GM20431 (cell line): Measurements from ENCODE around the gene SSBP2.

Experiments
- in situ Hi-C: fragments of 300-500 bp; cut with MseI, MboI; formaldehyde crosslinking; loops from one replicate; pipeline ENCODE4 v1.15.0; 2020; ENCODE audit warnings: low sequenced_read_pairs; ENCODE audit not compliant: unreplicated experiment

The SSBP2 gene

DNA sequence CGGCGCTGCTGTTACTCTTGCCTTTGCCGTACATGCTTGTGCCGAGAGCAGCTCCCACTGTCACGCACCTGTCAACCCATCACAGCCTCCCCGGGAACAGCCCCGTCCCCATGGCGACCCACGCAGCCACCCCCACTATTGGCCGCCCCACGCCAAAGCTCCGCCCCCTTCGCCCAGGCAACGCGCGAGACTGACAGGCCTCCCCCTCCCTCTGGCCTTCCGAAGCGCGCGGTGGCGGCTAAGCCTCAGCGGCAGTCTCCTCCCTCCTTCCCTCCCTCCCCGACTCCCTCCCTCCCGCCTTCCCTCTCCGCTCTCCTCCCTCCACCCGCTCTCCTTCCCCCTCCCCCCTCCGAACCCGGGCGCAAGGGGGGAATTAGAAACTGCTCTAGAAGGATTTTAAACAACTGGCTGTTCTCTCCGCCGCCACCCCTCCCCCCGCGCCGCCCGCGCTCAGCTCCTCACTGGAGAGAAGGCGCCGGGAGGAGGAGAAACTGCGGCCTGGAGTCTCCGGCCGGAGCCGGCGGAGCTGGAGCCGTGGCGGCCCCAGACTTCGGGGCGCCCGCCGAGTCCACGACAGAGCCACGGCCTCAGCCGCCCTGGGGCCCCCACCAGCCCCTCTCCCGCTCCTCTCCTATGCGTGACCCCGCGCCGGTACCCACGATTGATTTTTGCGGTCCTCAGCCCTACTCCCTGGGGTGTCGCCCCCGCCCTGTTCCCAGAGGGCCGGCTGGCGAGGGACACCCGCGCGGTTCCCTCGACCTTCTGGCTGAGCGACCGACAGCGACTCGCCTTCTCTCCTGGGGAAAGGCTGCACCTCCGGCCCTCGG lies at the start of gene SSBP2:
Gene SSBP2, minus strand, starts transcription at position 89 of the 827 bp plus-strand sequence. Its CDS starts 55 bp downstream, at position 34.
- in situ Hi-C loops, result no loop called here

- in situ Hi-C loops, result no loop called here
These were observed 44.8 kb upstream of the SSBP2 start for GRCh38 chr5:81795666-81796065.

GRCh38 chr5:81794226-81794625 lies 43.3 kb upstream of the SSBP2 start:
- in situ Hi-C loops, result no loop called here

DNA sequence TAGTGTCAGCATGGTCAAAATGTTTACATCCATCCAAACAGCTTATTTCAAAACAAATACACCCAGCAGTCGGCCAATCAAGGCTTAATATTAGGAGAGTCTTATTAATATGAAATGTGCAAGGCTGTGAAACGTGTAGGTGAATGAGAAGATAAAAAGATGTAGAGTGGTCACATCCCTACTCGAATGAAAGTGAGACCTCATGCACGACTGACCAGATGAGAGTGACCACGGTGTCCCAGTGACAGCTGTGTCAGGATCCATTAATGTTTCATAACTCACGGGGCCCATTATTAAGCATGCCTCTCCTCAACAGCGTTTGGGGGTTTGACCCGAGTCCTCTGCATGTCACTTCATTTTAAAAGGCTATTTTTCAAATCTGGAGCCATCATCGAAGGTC lies 39.4 kb upstream of the SSBP2 start:
- in situ Hi-C loops, result no loop called here

DNA sequence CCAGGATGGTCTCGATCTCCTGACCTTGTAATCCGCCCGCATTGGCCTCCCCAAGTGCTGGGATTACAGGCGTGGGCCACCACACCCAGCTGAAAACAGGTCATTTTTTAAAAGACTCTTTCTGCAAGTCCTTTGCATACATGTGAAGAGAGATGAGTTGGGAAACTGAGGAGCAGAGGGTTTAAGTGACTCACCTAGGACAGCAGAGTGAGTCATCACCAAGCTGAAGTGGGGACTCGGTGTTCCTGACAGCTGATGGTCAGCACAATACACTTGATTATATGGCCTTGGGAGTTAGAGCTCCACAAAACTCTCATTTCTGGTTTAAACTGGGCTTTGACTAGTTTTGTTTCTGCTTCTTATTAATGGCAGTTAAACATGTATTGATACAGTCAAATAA lies 38.1 kb upstream of the SSBP2 start:
- in situ Hi-C loops, result no loop called here

DNA sequence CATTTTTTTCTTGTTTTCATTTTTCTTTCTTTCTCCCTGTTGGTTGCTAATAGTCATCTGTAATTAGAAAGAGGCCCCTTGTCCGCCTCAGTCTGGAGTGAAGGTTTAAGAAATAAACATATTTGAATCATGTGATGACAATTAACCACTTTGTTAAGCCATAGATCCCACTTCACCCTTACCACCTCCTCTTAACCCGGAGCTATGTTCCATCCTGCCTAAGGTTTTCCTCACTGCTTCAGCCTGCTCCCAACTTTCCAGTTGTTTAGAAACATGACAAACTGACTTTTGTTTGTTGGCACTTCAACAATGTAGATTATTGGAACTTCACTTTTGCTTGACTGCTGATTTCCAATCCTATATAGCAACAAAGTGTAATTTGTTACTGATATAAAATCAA lies 37.4 kb upstream of the SSBP2 start:
- in situ Hi-C loops, result no loop called here

- in situ Hi-C loops, result no loop called here
These were observed 36.8 kb upstream of the SSBP2 start for GRCh38 chr5:81787474-81788242.

- in situ Hi-C loops, result no loop called here
These were observed 36.1 kb upstream of the SSBP2 start for GRCh38 chr5:81786991-81787390.

- in situ Hi-C loops, result no loop called here
These were observed 35.6 kb upstream of the SSBP2 start for GRCh38 chr5:81786496-81786895.

DNA sequence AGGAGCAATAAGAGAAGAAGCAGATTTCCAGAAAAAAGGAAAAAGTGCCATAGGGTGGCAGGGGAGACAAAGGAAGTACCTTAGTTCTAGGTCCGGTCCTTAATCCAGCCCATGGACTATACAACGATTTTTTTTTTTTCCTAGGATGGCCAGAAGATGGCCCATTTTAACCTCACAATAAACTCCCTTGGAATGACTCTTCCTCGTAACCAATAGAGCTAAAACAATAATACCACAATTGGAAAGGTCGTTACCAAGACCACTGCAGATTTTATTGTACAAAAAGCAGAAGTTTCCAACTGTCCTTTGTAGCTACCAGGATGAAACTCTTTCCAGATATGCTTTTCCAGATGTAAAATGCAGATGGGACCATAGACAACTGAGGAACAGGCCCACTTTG lies 34.4 kb upstream of the SSBP2 start:
- in situ Hi-C loops, result no loop called here

DNA sequence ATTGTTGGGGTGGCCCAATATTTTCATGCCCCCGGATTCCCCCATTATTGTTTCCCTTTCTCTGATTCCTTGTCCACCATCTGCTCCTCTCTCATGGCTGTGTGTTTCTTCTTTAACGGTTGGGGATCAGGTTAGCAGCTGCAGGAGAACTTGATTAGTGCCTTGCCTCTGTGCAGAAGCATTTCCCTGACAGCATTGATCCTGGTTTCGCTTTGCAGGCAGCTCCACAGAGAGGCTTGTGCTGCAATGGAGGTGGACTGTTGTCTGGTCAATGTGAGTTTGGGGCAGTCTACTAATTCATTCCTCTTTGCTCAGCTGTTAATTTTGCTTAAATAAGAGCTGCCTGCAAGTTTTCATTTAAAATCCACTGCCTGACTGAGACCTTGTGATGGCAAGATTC lies 32.5 kb upstream of the SSBP2 start:
- in situ Hi-C loops, result no loop called here

GRCh38 chr5:81782811-81783210 lies 31.9 kb upstream of the SSBP2 start:
- in situ Hi-C loops, result no loop called here

DNA sequence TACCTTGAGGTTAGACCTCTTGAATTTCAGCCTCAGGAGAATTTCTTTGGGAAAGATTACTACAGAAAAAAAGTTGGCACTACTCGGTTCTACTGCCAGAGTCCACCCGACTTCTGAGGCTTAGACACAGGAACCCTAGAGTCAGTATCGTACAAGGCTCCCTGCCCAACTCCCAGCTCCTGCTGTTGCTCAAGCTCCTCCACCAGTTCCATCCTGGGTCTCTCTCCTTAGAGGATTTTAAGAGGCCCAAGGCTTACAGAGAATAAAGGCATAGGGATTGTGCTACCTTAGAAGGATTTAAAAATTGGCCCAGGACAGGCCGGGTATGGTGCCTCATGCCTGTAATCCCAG lies 29.0 kb upstream of the SSBP2 start:
- in situ Hi-C loops, result no loop called here

DNA sequence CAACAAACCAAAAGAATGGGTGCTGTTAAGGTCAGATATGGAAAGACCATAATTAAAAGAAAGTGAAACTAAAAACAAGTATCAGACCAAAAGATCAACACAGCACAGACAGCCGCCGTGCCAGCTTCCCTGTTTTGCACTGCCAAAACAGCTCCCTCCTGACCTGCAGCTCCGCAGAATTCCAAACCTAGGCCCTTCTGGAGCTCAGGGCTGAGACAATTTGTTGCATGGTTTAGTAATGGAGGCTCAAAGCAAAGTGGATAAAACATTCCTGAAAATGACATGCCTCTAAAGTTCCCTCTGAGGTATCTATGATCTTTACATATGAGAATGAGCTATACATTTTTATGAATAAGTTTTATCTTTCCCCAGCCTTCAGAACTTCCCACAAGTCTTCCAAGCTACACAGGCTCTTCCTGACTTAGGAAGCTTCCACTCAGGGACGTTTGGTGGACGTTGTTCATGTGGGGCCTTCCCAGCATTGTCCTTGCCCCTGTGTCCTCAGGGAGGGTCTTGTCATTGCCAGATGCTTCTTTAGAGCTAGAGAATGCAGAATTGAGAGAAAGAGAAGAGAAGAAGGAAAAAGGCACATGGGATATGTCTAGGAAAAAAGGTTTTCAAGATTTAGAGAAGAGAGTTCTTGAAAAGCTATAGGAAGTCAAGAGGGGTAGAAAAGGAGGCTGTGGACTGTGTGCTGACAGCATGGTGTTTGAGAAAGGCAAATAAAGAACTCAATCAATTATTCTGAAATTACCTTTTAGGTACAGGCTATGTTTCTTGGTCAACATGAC lies 28.4 kb upstream of the SSBP2 start:
- in situ Hi-C loops, result no loop called here

DNA sequence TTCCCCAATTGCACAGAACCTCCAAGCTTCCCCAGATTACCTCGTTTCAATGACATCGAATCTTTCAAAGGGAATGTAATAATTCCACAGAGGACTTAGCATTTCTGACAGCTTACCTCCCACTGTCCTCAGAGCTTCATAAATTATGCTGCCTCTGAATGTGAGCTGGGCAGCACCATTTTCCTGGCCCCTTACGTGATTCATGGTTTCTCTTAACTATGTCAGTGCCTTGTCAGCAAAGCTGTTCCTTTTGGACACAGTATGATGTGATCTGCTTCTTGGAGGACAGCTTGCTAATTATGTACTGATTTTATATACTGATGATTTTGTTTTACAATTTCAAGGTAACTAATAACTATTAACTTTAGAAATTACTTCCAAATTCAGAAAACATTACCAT lies 27.7 kb upstream of the SSBP2 start:
- in situ Hi-C loops, result no loop called here

DNA sequence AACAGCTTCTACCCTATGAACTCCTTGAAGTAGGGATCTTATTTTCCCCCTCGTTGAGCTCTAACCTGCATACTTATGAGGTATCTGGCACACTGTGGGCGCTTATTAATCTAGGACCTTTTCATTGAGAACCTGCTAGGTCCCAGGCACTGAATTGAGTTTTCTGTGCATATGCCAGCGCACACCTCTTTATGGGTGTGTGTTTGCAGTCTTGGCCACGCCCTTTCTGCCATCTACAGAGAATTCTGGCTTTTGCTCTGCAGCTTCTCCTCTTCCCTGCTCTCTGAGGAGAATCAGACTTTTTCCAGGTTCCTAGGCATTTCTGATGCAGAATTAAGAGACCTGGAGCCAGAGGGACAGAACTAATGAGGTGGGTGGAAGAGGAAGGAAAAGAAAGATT lies 25.4 kb upstream of the SSBP2 start:
- in situ Hi-C loops, result no loop called here

DNA sequence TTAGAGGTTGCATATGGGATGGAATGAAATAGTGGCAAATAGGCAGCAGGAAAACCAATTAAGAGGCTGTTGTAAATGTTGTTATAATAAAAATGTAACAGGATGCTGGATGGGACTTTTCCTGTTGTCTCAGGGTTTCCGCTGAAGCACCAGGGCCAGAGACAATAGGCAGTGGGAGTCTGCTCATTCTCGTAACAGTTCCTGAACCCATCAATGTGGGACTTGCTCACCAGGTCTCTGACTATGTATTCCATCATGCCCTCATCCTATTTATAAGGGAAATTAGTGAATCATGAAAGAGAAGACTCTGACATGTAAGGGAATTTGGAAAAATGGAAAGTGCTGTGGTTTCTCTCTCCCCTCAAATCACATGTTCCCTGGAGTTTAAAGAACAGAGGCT lies 23.5 kb upstream of the SSBP2 start:
- in situ Hi-C loops, result no loop called here

DNA sequence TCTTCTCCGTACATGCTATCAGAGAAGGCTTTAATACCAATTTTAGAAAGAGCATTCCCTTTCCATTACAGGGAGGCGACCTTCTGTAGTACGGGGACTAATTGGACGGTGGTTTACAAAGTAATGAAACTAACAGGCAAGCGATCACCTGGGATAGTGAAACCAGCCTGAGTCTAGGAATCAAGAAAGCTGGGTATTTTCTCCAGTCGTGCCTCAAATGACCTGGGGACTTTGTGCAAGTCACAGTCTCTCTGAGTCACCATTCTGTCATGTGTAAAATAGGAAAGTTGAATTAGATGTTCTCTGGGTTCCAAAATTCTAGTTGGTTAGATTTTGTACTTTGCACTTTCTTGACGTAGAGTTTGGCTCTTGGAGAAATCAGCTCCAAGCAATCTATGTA lies 22.7 kb upstream of the SSBP2 start:
- in situ Hi-C loops, result no loop called here

GRCh38 chr5:81773161-81773560 lies 22.3 kb upstream of the SSBP2 start:
- in situ Hi-C loops, result no loop called here

DNA sequence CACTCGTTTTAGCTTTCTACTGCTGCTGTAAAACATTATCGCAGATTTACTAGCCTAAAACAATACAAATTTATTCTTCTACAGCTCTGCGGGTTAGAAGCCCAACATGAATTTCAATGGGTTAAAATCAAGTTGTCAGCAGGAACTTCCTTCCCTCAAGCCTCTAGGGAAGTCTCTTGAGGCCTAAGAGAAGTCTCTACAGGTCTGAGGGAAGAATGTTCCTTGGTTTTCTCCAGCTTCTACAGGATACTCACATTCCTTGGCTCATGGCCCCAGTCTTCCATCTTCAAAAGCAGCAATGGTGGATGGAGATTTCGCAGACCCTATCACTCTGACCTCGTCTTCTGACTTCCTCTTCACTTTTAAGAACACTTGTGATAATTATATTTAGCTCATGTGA lies 21.6 kb upstream of the SSBP2 start:
- in situ Hi-C loops, result no loop called here

DNA sequence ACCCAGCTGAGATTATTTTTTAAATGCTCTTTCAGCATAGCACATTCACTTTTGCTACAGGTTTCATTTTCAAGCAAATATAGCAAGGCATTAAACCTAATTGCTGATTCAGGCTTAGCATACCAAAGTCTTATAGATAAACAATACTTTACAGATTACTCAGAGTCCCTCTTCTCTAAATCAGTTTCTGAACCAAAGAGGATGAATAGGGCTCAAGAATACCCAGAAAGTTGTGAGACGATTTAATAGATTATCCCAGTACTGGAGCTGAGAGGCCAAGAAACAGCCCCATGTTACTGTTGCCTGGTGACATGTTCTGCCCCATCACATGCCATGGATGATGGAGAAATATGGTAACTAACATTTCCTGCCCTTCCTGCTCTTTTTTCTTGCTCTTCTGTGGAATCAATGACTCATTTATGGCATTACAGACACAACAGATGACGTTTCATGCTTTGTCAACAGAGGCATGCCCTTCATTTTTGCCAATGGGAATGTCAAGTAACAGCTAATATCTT lies 18.1 kb upstream of the SSBP2 start:
- in situ Hi-C loops, result no loop called here
